ENCODE measurements around the gene MAP3K12. TPM values are rescaled to one million over a fixed set of nuclear protein-coding genes. Genes with fewer than 3 reads are reported as not detected.

The MAP3K12 gene
- total and polyA plus RNA-seq, 2 experiments from 2014 or later: 6.6 to 17.9 TPM

DNA sequence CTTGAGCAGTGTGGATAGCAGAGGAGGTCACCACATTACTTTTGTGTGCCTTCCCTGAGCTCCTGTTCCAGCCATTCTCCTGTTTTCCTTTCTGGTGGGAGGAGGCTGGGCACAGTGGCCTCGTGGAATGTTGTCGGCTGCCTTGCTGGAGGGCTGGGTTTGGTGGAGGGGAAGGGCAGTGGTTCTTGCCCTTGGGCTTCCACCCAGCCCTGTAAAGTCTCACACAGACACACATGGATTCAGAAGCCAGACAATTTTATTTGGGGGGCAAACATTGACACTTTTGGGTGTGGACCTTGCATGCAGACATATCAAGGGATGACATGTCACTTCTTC, 7.2 kb upstream of the MAP3K12 start:
- H3K9me3 Mint-ChIP-seq: no peaks in the 10 kb centered on the region; the same call in 2 of the 3 replicates

More for the DNA sequence above, 7.2 kb upstream of the MAP3K12 start:
- DNase-seq (ENCODE audit: low spot score): no peak
- peaks cover 12% of the 10 kb centered on the region for H3K79me2 ChIP-seq (replicated peaks; ENCODE audit: insufficient read depth)
- no peak for ATAC-seq
- no peaks in the 10 kb centered on the region; the same call in 1 of the 2 replicates for H3K36me3 ChIP-seq (ENCODE audit: insufficient read depth)
- H2AFZ ChIP-seq: no peak overlapping the region
- H3K4me1 Mint-ChIP-seq: peaks cover 15% of the 10 kb centered on the region
- no peak overlapping the region for H3K27ac ChIP-seq (ENCODE audit: low read depth)
- no peaks in the 10 kb centered on the region for H4K20me1 ChIP-seq (replicated peaks; ENCODE audit: insufficient read depth)
- no peak overlapping the region for H3K27ac Mint-ChIP-seq
- peaks cover 8% of the 10 kb centered on the region for H3K4me1 ChIP-seq (ENCODE audit: insufficient read depth)
- H3K27me3 Mint-ChIP-seq (ENCODE audit: insufficient read depth, low read depth, poor library complexity): peaks cover 15% of the 10 kb centered on the region
- no peak overlapping the region for H3K4me3 ChIP-seq
- no peaks in the 10 kb centered on the region for H3K9me2 ChIP-seq (ENCODE audit: insufficient read depth)
- no peak for TF ChIP-seq EZH2phosphoT487 (IDR thresholded peaks at IDR 0.05; ENCODE audit: unreplicated experiment)
- no peak for TF ChIP-seq ZNF462 (CRISPR knock-in tag; IDR thresholded peaks at IDR 0.05)
- no peak for TF ChIP-seq JUNB (IDR thresholded peaks at IDR 0.05; ENCODE audit: unreplicated experiment)
- no peak for TF ChIP-seq STAT1 (IDR thresholded peaks at IDR 0.05; ENCODE audit: unreplicated experiment)
- TF ChIP-seq CREB1 (CRISPR knock-in tag; IDR thresholded peaks at IDR 0.05; ENCODE audit: low read depth): no peak
- TF ChIP-seq NANOG (IDR thresholded peaks at IDR 0.05; ENCODE audit: borderline replicate concordance): no peak
- TF ChIP-seq REST (IDR thresholded peaks at IDR 0.05; ENCODE audit: unreplicated experiment): no peak
- no peak for TF ChIP-seq CTCF (conservative IDR thresholded peaks at IDR 0.05; ENCODE audit: low read depth in 2 of 2)
- peaks cover 35% of the 10 kb centered on the region for H3K36me3 Mint-ChIP-seq (ENCODE audit: low read depth)
- H3K4me3 Mint-ChIP-seq: no peak overlapping the region
- H3K27me3 ChIP-seq (ENCODE audit: insufficient read depth): no peaks in the 10 kb centered on the region
- peaks cover 4% of the 10 kb centered on the region; the same call in 1 of the 2 replicates for H3F3A ChIP-seq (replicated peaks; ENCODE audit: low read depth)
- H3K4me2 ChIP-seq: no peak overlapping the region

All from GM23338 (cell line).